SJCRH30 (cell line): ENCODE data around the gene MUCL3. TPM values are rescaled to one million over a fixed set of nuclear protein-coding genes. Genes with fewer than 3 reads are reported as not detected.
"Not testable (repeated sequence)": the region's sequence is repeated elsewhere in the genome, so short reads cannot be mapped to it uniquely, and the experiment has no call there.

Source experiments
- DNase-seq, 2 experiments: peaks; one replicate each; pipeline ENCODE4 v3.0.0-alpha.2; 2015 to 2020
- H3K27ac ChIP-seq: fragments of 250-450 bp; sonication (Bioruptor Pico); 2 replicates; pipeline ENCODE4 v1.5.1; 2020; ENCODE audit warnings: mild to moderate bottlenecking, moderate library complexity
- H3K27me3 ChIP-seq: fragments of 250-450 bp; sonication (Bioruptor Pico); 2 replicates; pipeline ENCODE4 v1.5.1; 2020; ENCODE audit warnings: mild to moderate bottlenecking, moderate library complexity
- H3K36me3 ChIP-seq: fragments of 250-450 bp; sonication (Bioruptor Pico); 2 replicates; pipeline ENCODE4 v1.5.1; 2020; ENCODE audit warnings: mild to moderate bottlenecking, moderate library complexity
- H3K4me1 ChIP-seq: fragments of 250-450 bp; sonication (Bioruptor Pico); 2 replicates; pipeline ENCODE4 v1.5.1; 2020; ENCODE audit warnings: mild to moderate bottlenecking, moderate library complexity
- H3K4me3 ChIP-seq: fragments of 250-450 bp; sonication (Bioruptor Pico); 2 replicates; pipeline ENCODE4 v1.5.1; 2020; ENCODE audit warnings: mild to moderate bottlenecking, moderate library complexity
- H3K9me3 ChIP-seq: fragments of 250-450 bp; sonication (Bioruptor Pico); replicated peaks from 2 replicates; pipeline ENCODE4 v1.5.1; 2020; ENCODE audit warnings: mild to moderate bottlenecking, moderate library complexity
- total RNA-seq: library from RNA; depleted of rRNA; stranded (reverse); fragments of >200 nt; shearing (Covaris generic); gene quantifications from 2 replicates; pipeline ENCODE4 v1.2.3, GENCODE V29; 2014

The MUCL3 gene
- total RNA-seq, 1 experiment from 2014 or later = not detected

DNA sequence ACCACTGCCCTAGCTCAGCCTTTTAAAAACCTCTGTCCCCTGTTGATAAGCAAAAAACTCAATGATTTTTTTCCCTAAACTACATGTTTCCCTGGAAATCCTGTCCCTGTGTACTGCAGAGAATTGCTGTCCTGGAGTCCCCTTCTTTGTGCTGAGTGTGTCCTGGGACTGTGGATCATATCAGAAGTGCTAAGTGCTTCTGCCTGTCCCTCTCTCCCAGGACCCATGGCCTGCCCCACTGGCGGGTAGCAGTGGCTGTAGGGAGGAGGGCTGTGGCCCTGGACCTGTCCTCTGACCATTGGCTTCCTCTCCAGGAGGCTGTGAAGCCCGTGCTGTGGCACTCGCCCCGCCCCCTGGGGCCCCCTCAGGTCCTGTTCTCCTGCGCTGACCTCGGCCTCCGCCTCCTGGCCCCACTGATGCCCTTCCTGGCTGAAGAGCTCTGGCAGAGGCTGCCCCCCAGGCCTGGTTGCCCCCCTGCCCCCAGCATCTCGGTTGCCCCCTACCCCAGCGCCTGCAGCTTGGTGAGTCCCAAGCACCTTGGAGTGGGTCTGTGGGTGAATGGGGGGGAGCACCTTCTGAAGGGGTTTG is 16.6 kb upstream of the MUCL3 start:
- H3K27ac ChIP-seq, H3K27me3 ChIP-seq, DNase-seq, H3K4me3 ChIP-seq, H3K9me3 ChIP-seq, H3K4me1 ChIP-seq: not testable (repeated sequence)
- peaks cover 22% of the 10 kb centered on the region for H3K36me3 ChIP-seq

DNA sequence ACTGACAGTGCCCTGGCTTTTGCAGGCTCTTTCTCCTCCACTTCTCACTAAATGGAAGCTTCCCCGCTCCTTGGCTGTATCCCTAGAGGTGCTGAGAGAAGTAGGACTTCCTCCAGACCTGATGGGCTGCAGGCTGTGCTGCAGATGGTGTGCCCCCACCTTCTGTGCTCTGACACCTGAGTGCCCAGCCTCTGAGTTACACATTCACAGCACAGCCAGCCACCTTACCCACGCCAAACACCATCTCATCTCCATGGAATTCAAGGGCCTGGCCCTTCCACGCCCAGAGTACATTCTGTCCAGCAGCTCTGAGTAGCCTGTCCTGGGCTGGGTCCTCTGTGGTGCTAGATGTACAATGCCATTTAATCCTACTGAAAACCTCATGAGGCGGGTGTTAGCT is 14.1 kb upstream of the MUCL3 start:
- H3K27ac ChIP-seq = no peak overlapping the region
- H3K4me3 ChIP-seq = no peak overlapping the region
- H3K9me3 ChIP-seq = no peaks in the 10 kb centered on the region
- peaks cover 13% of the 10 kb centered on the region for H3K36me3 ChIP-seq
- H3K4me1 ChIP-seq = no peaks in the 10 kb centered on the region
- DNase-seq = no peak
- H3K27me3 ChIP-seq = no peaks in the 10 kb centered on the region

DNA sequence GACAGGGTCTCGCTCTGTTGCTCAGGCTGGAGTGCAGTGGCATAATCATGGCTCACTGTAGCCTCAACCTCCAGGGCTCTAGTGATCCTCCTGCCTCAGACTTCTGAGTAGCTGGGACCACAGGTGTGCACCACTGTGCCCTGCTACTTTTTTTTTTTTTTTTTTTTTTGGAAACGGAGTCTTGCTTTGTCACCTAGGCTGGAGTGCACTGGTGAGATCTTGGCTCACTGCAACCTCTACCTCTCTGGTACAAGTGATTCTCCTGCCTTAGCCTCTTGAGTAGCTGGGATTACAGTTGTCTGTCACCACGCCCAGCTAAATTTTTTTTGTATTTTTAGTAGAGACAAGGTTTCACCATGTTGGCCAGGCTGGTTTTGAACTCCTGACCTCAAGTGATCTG is 13.7 kb upstream of the MUCL3 start:
- not testable (repeated sequence) for H3K4me1 ChIP-seq, H3K9me3 ChIP-seq, H3K27me3 ChIP-seq, H3K4me3 ChIP-seq, DNase-seq, H3K27ac ChIP-seq
- peaks cover 13% of the 10 kb centered on the region for H3K36me3 ChIP-seq

DNA sequence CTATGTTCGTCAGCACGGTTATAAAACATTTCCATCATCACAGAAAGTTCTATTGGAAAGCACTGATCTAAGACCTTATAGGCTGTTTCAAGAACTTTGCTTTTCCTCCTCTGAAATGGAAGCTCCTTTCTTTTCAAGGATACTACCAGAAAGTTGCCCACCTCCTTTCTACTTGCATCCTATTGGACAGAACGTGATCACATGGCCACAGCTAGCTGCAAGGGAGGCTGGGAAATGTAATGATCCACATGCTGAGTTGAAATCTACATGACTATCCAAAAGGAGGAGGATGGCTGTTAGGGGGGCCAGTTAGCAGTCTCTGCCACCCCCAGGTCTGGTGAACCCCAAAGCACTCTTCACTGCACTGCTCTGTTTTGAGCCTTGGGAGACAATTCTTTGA is 12.1 kb upstream of the MUCL3 start:
- Histone ChIP-seq H3K4me3 (no peak overlapping the region), H3K36me3 (peaks cover 13% of the 10 kb centered on the region), H3K27me3 (no peaks in the 10 kb centered on the region), H3K4me1 (no peaks in the 10 kb centered on the region), H3K9me3 (no peaks in the 10 kb centered on the region), H3K27ac (no peak overlapping the region)
- DNase-seq = no peak

DNA sequence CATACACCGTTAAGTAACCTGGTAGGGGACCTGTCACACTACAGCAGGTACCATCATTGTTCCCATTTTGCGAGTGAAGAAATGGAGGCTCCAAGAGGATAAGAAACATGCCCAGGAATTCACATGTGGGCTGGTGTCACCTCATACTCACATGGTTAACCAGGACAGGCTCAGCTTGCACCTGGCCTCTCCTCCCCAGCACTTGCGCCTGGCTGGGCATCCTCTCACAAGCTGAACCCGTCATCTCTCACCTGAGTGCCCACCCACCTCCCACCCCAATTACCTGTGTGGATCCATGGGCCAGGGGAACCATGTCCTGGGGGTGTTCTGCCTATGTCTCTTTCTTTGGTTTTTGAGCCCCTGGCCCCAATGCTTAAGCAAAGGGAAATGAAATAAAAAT is 10.3 kb upstream of the MUCL3 start:
- Histone ChIP-seq H3K9me3 (no peaks in the 10 kb centered on the region), H3K36me3 (peaks cover 12% of the 10 kb centered on the region), H3K4me3 (no peak overlapping the region), H3K4me1 (no peaks in the 10 kb centered on the region), H3K27me3 (no peaks in the 10 kb centered on the region), H3K27ac (no peak overlapping the region)
- DNase-seq = no peak

DNA sequence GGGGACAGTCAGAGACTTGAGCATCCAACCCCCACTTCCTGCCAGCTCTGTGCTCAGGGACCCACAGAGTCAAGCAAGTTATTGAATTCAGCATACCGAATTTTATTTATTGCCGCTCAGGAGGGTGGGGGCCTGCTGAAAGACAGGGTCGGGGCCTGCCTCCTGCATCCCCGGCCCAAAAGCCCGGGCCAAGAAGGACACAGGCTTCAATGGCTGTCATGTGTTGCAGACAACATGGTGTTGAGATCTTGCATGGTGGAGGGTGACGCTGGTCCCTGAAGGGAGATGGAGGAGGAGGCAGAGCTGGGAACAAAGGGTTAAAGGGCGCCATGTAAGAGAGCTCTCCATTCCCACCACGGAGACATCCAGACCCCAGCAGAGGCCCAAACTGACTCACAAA is 9.5 kb upstream of the MUCL3 start:
- Histone ChIP-seq H3K36me3 (peaks cover 4% of the 10 kb centered on the region), H3K27me3 (no peaks in the 10 kb centered on the region), H3K4me3 (no peak overlapping the region), H3K9me3 (no peaks in the 10 kb centered on the region), H3K27ac (no peak overlapping the region), H3K4me1 (no peaks in the 10 kb centered on the region)
- no peak for DNase-seq

DNA sequence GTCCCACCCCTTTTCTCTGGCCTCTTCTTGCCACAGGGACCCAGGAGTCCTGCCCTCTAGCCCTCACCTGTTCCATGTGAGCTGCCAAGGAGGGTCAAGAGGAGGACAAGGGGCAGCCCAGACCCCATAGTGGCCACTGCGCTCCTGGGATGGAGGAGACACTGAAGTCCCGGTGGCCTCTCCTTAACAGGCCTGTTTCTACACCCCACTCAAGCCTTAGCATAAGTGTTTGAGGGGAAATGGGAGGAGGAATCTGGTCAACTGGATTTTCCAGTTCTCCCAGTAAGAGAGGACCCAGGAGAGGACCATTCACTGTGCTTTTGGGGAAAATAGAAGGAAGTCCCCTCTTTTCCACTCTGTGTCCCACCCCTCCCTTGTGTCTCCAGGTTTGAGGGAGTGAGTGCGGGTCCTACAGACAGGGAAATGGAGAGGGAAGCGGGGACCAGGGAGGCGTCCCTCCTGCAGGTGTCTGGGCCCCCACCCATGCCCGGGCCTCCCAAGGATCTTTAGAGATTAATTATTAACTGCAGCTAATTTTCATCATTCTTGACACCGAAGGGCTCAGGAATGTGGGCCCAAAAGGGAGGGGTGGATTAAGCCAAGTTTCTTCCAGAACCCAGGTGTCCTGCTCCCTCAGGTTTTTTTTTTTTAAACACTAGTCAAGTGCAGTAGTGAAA is 8.7 kb upstream of the MUCL3 start, which contains the start of gene SFTA2:
TSS of gene SFTA2 (minus strand) at position 202 of the 677 bp plus-strand sequence. CDS start at position 128, 74 bp downstream.
- H3K27ac ChIP-seq = no peak within 1 kb of the TSS
- no peaks in the 10 kb centered on the region for H3K9me3 ChIP-seq
- no peaks in the 10 kb centered on the region for H3K4me1 ChIP-seq
- H3K36me3 ChIP-seq = peaks cover 3% of the 10 kb centered on the region; the same call in 1 of the 2 replicates
- no peak for DNase-seq
- H3K27me3 ChIP-seq = no peaks in the 10 kb centered on the region
- H3K4me3 ChIP-seq = no peak within 1 kb of the TSS

DNA sequence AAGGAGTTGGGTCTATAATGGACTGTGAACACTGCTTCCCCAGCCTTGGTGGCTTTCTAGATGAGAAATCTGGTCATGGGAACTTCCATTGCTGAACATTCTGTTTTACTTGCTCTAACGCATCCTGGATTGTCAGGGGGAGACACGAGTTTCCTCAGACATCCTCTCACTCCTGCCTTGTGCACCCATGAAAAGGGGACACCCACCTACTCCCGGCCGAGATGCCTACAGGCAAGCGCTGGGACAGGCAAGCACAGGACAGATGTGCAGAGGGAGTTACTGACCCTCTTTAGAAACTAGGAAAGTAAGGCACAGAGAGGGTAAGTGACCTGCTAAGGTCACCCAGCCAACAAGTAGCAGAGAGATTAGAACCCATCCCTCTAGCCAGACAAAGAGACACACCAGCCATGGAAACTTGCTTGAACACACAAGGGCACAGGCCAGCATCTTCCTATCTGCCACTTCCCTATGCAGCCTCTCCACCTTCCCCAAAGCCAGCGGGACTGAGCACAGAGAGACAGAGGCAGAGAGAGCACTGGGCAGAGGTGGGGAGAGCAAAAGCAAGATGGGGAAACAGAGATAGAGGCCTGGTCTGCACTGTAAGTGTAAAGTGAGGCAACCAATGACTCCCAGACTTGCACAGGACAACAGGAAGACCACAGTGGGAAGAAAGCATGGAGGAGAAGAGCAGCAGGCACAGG is 8.0 kb upstream of the MUCL3 start:
- Histone ChIP-seq H3K4me3 (no peak overlapping the region), H3K36me3 (no peaks in the 10 kb centered on the region), H3K27ac (no peak overlapping the region), H3K4me1 (no peaks in the 10 kb centered on the region), H3K9me3 (no peaks in the 10 kb centered on the region), H3K27me3 (no peaks in the 10 kb centered on the region)
- no peak for DNase-seq

DNA sequence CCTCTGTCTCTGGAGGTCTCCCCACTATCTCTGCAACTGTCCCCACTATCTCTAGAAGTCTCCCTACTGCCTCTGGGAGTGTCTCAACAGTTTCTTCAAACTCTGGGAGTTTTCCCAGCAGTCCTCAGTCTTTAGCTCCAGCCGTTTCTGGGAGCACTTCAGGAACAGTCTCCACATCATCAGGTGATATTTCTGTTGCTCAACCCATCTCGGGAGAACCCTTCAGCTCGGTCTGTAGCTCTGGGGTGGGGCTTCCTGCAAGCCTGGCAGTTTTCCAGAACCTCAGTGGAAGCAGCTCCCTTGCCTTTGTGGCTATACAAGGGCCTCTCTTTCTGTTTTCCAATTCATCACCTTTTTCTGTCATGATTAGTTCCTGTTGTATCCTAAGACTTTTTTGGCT is 5.8 kb upstream of the MUCL3 start:
- no peak overlapping the region for H3K4me3 ChIP-seq
- DNase-seq = no peak
- H3K4me1 ChIP-seq = no peaks in the 10 kb centered on the region
- H3K27me3 ChIP-seq = no peaks in the 10 kb centered on the region
- H3K36me3 ChIP-seq = no peaks in the 10 kb centered on the region
- H3K9me3 ChIP-seq = no peaks in the 10 kb centered on the region
- no peak overlapping the region for H3K27ac ChIP-seq

DNA sequence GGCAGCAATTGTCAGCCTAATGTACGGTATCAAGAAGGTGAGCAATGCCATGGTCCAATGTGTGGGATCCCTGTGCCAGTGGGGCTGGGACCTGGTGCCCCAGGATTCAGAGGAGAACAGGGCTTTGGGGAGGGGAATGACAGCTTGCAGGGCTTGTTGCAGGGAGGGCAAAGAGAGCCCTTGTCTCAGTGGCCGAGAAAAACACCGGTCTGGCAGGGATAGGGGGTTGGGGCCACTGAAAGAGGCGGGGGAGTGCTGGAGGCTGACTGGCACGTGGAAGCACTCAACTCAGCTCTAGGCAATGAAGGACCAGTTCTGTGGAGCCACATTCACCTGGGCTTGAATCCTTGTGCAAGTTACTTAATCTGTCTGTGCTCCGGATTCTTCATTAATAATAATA is 3.5 kb upstream of the MUCL3 start:
- no peaks in the 10 kb centered on the region; the same call in 1 of the 2 replicates for H3K4me1 ChIP-seq
- no peak for DNase-seq
- no peak overlapping the region for H3K27ac ChIP-seq
- H3K9me3 ChIP-seq = no peaks in the 10 kb centered on the region
- no peaks in the 10 kb centered on the region for H3K36me3 ChIP-seq
- H3K4me3 ChIP-seq = no peak overlapping the region
- H3K27me3 ChIP-seq = no peaks in the 10 kb centered on the region

DNA sequence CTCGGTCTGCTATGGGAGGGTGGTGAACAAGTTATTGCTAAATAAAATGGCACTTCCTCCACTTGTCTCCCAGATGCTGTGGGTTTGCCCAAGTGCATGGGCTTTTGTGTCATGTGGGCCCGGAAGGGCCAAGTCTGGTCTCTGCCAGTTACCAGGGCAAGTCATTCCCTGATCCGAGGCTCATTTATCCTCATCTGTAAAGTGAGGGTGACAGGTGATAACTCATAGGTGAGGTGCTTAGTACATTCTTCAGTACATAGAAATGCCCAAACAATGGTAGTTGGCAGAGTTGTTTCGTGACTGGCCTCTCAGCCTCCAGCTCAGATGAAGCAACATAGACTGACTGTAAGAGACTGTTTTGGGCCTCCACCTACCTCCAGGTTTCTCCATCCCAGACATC is 2.0 kb upstream of the MUCL3 start:
- Histone ChIP-seq H3K4me1 (no peaks in the 10 kb centered on the region; the same call in 1 of the 2 replicates), H3K9me3 (no peaks in the 10 kb centered on the region), H3K27ac (no peak overlapping the region), H3K27me3 (no peaks in the 10 kb centered on the region), H3K36me3 (no peaks in the 10 kb centered on the region), H3K4me3 (no peak overlapping the region)
- DNase-seq = no peak

DNA sequence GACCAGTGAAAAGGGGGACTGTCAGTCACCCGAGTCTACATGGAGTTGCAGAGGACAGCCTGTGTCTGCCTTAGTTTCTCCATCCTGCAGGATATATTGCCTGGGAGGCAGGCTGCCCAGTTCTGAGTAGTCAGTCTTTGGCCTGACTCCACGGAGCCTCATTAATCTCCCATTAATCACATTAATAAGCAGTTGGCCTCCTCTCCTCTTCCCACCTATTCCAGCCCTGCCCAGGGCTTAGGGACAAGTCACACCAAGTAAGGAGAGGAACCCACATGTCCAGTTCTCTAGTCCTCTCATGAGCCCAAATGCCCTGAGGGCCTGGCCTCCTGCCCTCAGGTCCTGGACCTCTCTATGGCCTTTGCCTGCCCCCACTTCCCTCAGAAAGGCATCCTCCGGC is 1.3 kb upstream of the MUCL3 start:
- Histone ChIP-seq H3K36me3 (no peaks in the 10 kb centered on the region), H3K27me3 (no peaks in the 10 kb centered on the region), H3K9me3 (no peaks in the 10 kb centered on the region), H3K4me1 (no peaks in the 10 kb centered on the region; the same call in 1 of the 2 replicates), H3K27ac (no peak overlapping the region), H3K4me3 (no peak overlapping the region)
- DNase-seq = no peak

DNA sequence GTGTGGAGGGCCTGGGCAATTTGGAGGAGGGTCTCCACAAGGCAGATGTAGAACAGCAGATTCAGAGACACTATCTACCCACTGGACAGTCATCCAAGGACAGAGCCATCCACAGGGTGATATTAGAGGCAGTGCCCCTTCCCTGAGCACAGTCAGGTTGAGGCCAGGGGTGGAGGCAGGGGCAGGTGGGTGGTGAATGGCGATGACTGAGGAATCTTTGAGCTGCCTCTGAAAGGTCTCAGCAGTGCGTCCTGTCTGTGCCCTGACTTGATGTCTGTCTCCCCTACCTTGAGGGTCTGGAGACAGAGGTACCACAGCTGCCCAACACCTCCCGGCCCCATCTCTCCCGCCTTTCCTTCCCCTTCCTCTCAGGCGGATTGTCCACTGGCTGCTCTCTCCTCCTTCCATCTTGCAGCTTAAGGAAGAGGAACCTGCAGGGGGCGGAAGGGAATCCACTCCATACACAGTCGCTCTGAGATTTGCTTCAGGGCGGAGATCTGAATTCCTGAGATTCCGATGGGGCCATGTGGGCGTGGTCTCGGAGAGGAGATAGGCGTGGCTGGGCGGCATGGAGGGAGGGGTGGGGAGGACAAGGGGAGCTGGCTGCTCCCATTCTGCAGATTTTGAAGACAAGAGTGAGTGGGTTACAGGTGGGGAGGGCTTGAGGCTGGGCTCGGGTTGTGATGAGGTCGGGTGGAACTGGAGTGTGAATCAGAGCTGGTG is 1.7 kb downstream of the MUCL3 start:
- Histone ChIP-seq H3K4me1 (no peaks in the 10 kb centered on the region; the same call in 1 of the 2 replicates), H3K36me3 (no peaks in the 10 kb centered on the region), H3K9me3 (no peaks in the 10 kb centered on the region), H3K4me3 (no peak overlapping the region), H3K27me3 (no peaks in the 10 kb centered on the region), H3K27ac (no peak overlapping the region)
- DNase-seq = peak; percentile 72 to 79

DNA sequence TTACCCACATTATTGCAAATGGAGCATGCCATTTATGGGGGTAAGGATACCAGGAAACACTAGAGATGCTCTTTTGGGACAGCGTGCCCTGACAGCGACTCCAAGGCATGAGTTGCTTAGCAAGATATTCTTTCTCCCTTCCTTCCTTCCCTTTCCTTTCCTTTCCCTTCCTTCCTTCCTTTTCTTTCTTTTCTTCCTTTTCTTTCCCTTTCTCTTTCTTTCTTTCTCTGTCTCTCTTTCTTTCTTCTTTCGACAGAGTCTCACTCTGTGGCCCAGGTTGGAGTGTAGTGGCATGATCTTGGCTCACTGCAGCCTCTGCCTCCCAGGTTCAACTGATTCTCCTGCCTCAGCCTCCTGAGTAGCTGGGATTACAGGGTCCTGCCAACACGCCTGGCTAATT is 3.3 kb downstream of the MUCL3 start:
- H3K9me3 ChIP-seq = no peaks in the 10 kb centered on the region
- H3K36me3 ChIP-seq = no peaks in the 10 kb centered on the region
- no peak overlapping the region for H3K4me3 ChIP-seq
- no peak overlapping the region for H3K27ac ChIP-seq
- no peak for DNase-seq
- no peaks in the 10 kb centered on the region for H3K27me3 ChIP-seq
- H3K4me1 ChIP-seq = no peaks in the 10 kb centered on the region; the same call in 1 of the 2 replicates

DNA sequence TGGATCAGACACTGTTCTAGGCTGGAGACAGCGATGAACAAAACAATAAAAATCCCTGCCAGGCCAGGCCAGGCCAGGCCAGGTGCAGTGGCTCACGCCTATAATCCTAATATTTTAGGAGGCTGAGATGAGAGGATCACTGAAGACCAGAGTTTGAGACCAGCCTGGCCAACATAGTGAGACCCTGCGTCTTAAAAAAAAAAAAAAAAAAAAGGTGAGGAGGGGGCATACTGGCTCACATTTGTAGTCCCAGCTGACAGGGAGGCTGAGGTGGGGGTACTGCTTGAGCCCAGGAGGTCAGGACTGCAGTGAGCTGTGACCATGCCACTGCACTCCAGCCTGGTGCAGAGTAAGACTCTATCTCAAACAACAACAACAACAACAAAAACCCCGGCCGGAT is 4.5 kb downstream of the MUCL3 start:
- Histone ChIP-seq H3K4me1 (no peaks in the 10 kb centered on the region; the same call in 1 of the 2 replicates), H3K36me3 (no peaks in the 10 kb centered on the region), H3K4me3 (no peak overlapping the region), H3K27me3 (no peaks in the 10 kb centered on the region), H3K27ac (no peak overlapping the region), H3K9me3 (no peaks in the 10 kb centered on the region)
- no peak for DNase-seq
